ENCODE measurements around the gene KNL1.

DNA sequence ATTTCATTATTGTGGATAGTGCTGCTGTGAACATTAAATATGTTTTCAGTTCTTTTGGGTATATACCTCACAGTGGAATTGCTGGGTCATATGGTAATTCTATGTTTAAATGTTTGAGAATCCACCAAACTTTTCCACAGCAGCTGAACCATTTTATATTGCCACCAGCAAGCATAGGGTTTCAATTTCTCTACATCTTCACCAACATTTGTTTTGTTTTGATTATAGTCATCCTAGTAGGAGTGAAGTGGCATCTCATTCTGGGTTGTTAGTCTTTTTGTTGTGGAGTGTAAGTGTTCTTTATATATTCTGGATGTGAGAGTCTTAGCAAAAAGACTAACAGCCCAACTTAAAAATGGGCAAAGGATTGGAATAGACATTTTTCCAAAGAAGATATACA is 18.9 kb upstream of the KNL1 start:
- no peak for TF ChIP-seq POLR2A (IDR thresholded peaks at IDR 0.05)
- TF ChIP-seq, protein P1, sequence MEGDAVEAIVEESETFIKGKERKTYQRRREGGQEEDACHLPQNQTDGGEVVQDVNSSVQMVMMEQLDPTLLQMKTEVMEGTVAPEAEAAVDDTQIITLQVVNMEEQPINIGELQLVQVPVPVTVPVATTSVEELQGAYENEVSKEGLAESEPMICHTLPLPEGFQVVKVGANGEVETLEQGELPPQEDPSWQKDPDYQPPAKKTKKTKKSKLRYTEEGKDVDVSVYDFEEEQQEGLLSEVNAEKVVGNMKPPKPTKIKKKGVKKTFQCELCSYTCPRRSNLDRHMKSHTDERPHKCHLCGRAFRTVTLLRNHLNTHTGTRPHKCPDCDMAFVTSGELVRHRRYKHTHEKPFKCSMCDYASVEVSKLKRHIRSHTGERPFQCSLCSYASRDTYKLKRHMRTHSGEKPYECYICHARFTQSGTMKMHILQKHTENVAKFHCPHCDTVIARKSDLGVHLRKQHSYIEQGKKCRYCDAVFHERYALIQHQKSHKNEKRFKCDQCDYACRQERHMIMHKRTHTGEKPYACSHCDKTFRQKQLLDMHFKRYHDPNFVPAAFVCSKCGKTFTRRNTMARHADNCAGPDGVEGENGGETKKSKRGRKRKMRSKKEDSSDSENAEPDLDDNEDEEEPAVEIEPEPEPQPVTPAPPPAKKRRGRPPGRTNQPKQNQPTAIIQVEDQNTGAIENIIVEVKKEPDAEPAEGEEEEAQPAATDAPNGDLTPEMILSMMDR (IDR thresholded peaks at IDR 0.05), result no peak
